ENCODE results near the gene IFI27L2.
A peak's percentile ranks its signal among the peaks of the same experiment; 100 is the strongest.
"Not testable (repeated sequence)": the region's sequence is repeated elsewhere in the genome, so short reads cannot be mapped to it uniquely, and the experiment has no call there.

IFI27L2 gene, protein sequence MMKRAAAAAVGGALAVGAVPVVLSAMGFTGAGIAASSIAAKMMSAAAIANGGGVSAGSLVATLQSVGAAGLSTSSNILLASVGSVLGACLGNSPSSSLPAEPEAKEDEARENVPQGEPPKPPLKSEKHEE

DNA sequence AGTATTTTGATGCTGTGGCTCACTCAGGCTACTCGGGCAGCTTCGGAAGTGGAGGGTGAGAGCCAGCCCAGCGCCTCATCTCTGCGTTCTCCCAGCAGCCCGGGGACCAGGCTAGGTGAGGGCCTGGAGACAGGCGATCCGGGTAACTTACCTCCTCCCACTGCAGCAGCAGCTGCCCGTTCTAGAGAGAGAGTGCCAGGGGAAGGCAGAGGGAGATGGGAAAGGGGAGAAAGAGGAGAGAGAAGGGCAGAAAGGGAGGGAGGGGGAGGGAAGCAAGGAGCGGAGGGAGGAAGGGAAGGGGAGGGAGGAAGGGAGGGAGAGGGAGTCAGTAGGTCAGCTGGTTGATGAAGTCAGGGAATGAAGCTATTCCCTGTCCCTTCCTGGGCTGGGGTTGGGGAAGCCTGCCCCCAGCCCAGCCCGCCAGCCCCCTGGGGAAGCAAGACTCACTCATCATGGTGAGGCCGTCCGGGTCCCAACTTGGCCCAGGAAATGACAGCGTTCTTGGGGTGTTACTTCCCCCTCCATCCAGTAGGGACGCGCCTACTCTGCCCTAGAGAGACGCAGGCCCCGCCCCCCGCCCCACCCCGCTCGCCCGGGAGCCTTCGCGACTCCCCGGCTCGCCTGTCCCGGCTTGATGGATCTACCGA lies at the start of gene IFI27L2:
Gene IFI27L2, minus strand, starts transcription at position 494 of the 647 bp plus-strand sequence. Its CDS starts 40 bp downstream, at position 454.
- peak; percentile 48 to 62 for DNase-seq

- no peak for DNase-seq
Observed at GRCh38 chr14:94177806-94178205, 48.4 kb upstream of the IFI27L2 start.

DNA sequence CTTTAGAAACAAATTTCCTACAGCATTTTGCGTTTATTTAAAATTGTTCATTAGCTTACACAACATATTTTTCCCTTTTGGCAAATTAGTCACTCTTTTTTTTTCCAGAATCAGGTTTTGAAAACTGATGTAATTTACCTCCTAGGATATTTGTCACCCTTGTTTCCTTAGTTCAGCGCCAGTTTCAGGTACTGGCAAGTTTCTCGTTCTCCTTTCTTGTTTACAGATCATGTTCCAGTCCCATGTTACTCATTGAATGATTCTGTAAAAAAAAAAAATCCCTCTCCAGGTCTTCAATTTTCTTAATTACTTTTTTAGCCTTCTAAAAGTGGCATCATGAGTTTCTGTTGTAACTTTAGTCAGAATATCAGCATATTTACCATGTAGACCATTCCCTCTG lies 47.4 kb upstream of the IFI27L2 start:
- no peak for DNase-seq

- no peak for DNase-seq
Observed at GRCh38 chr14:94175747-94176146, 46.3 kb upstream of the IFI27L2 start.

- DNase-seq: no peak
Observed at GRCh38 chr14:94175011-94175745, 45.8 kb upstream of the IFI27L2 start.

DNA sequence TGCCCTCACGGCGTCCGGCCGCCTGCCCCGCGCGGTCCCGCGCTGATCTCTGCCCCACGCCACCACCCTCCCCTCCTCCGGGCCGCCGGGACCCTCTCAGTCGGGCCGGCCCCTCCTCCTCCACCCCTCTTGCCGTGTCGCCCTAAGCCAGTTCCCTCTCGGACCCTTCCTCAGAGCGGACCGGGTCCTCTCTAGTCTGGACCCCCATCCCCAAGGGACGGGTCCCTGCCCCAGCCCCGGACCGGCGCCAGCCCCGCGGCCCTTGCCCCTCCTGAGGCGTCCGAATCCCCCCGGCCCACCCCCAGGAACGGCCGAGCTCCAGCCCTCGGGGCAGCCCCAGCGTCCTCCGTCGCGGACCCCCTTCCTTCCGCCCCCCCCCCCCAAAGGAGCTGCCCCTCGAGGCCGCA lies 45.2 kb upstream of the IFI27L2 start:
- DNase-seq: no peak

- peak; percentile 83 to 87 for DNase-seq
Observed at GRCh38 chr14:94173885-94174603, 44.6 kb upstream of the IFI27L2 start, which contains the start of gene PPP4R4. Gene PPP4R4 (plus strand): TSS chr14:94174322. CDS start chr14:94174466, 144 bp downstream.

DNA sequence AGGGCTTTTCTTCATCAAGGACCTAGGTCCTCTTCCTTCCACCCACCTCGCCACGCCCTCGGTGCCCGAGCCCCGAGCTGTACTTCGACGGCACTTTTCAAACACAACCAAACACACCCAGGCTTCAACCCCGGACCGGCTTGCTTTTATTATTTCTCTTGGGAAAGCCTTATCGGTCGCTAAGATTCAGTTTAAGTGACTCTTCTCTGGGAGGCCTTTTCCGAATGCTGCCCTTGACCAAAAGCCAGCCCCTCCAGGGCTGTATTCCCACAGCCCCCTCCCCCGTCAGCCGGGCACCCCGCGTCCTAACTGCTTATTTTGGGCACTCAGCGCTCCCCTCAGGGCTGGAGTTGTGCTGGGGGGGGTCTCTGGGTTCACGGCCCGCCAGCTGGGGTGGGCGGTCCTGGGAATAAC lies 44.1 kb upstream of the IFI27L2 start:
- DNase-seq: no peak

GRCh38 chr14:94172545-94172944 lies 43.1 kb upstream of the IFI27L2 start:
- no peak for DNase-seq

- DNase-seq: no peak
Observed at GRCh38 chr14:94171208-94171607, 41.8 kb upstream of the IFI27L2 start.

- DNase-seq: no peak
Observed at GRCh38 chr14:94170136-94170535, 40.7 kb upstream of the IFI27L2 start.

DNA sequence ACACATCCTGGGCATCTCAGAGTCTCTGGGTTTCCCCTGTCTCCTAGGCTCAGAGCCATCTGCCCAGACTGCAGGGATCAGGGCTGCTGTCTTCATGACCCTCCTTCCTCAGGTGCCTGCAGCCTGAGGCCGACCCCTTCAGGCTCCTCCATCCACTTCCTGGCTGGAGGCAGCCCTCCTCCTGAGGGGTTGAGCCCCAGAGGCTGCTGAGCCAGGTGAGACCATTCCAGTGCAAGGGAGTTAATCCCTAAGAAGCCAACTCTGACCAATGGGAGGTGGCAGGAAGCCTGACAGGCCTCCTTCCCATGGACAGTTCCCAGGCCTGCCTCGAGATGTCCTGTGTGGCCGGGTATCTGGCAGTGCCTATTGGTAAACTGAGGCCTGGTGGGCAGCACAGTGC lies 36.3 kb upstream of the IFI27L2 start:
- no peak for DNase-seq

DNA sequence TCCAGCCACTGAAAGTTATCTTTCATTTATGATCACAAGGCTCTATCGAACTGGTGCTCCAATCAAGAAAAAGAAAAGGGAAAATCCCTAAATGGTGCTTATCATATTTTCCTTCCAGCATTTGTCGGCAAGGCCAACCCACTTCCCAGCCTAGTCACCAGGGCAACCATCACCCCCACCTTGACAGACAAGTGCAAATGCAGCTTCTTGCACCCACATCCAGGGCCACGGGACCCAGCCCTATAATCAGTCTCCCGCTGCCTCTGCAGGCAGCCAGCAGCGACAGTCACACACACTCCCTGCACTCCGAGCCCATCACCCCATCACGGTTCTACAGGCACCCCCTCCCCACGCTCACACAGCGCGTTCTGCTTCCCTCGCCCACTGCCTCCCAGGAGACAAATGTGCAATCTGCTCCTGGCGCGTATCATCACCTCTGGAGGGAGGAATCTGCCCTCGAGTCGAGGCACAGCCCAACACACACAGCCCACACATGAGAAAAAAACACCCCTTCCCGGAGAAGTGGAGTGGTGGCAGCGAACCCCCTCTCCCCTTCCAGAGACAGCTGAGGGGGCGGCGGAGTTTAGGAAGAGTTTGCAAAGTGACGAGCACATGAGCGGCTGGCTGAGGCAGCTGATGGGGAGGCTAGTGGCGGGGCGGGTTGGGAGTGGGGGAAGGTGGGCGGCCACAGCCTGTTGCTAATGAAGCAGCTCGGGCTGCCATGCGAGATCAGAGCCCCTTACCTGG lies 35.5 kb upstream of the IFI27L2 start:
- no peak for DNase-seq

GRCh38 chr14:94163796-94164195 lies 34.4 kb upstream of the IFI27L2 start:
- no peak for DNase-seq

DNA sequence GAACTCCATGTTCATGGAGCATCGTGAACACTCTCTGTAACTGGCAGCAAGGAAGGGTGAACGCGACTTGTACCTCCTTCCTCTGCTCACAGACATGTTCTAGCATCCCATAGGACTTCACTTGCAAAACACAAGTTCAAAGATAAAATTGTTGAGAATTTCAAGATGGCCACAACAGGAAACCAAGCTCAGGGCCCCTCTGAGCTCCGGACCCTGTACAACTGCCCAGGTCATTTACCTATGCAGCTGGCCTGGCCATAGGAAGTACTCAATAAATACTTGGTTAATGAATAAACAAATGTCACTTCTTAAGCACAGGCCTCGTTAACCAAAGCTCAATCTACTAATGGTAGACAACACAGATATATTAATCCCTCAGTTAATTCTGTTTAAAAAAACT lies 33.1 kb upstream of the IFI27L2 start:
- DNase-seq: no peak

- DNase-seq: no peak
Observed at GRCh38 chr14:94161981-94162380, 32.6 kb upstream of the IFI27L2 start.

GRCh38 chr14:94161058-94161457 lies 31.7 kb upstream of the IFI27L2 start:
- no peak for DNase-seq

GRCh38 chr14:94158239-94158883 lies 29.0 kb upstream of the IFI27L2 start:
- no peak for DNase-seq

GRCh38 chr14:94157197-94157596 lies 27.8 kb upstream of the IFI27L2 start:
- no peak for DNase-seq

DNA sequence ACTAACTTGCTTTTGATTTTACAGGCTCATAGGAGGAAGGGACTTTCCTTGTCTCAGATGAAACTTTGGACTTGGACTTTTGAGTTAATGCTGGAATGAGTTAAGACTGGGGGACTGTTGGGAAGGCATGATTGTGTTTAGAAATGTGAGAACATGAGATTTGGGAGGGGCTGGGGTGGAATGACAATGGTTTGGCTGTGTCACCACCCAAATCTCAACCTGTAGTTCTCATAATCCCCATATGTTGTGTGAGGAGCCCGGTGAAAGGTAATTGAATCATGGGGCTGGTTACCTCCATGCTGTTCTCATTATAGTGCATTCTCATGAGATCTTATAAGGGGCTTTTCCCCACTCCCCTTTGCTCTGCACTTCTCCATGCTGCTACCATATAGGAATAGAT lies 26.7 kb upstream of the IFI27L2 start:
- not testable (repeated sequence) for DNase-seq

- no peak for DNase-seq
Observed at GRCh38 chr14:94153750-94154342, 24.4 kb upstream of the IFI27L2 start.

- DNase-seq: no peak
Observed at GRCh38 chr14:94152676-94153075, 23.3 kb upstream of the IFI27L2 start.

All from stimulated activated CD4-positive, alpha-beta T cell treated with anti-CD3 and anti-CD28 coated beads, Interleukin-4, amount 100 ng/mL, for 4 hours (primary cell).